Brain microvascular endothelial cell (primary cell): ENCODE results near the gene ASS1.

Source experiments
- DNase-seq: peaks from one replicate; pipeline ENCODE4 v3.0.0-alpha.2; 2020
- H3K27ac ChIP-seq: fragments of 250-450 bp; sonication (Bioruptor Pico); 2 replicates; pipeline ENCODE4 v1.5.1; 2020; ENCODE audit warnings: mild to moderate bottlenecking, moderate library complexity
- H3K27me3 ChIP-seq: fragments of 250-450 bp; sonication (Bioruptor Pico); replicated peaks from 2 replicates; pipeline ENCODE4 v1.5.1; 2020; ENCODE audit warnings: mild to moderate bottlenecking
- H3K36me3 ChIP-seq: fragments of 250-450 bp; sonication (Bioruptor Pico); replicated peaks from 2 replicates; pipeline ENCODE4 v1.5.1; 2020; ENCODE audit warnings: mild to moderate bottlenecking
- H3K4me3 ChIP-seq: 2 replicates; pipeline ENCODE4 v1.5.1; 2011; ENCODE audit warnings: low read depth, mild to moderate bottlenecking, control low read depth, low read length, moderate library complexity
- CTCF ChIP-seq: IDR thresholded peaks from 2 replicates; pipeline ENCODE4 v1.5.1; 2011; ENCODE audit warnings: low read depth, mild to moderate bottlenecking, moderate library complexity, low read length, control low read depth, inconsistent platforms; ENCODE audit errors: missing control alignments
- in situ Hi-C: cut with HindIII; loops from 2 replicates; pipeline ENCODE4 v1.10.0; 2017; ENCODE audit warnings: low sequenced_read_pairs, low pct_ligation_motif_present

The ASS1 gene

DNA sequence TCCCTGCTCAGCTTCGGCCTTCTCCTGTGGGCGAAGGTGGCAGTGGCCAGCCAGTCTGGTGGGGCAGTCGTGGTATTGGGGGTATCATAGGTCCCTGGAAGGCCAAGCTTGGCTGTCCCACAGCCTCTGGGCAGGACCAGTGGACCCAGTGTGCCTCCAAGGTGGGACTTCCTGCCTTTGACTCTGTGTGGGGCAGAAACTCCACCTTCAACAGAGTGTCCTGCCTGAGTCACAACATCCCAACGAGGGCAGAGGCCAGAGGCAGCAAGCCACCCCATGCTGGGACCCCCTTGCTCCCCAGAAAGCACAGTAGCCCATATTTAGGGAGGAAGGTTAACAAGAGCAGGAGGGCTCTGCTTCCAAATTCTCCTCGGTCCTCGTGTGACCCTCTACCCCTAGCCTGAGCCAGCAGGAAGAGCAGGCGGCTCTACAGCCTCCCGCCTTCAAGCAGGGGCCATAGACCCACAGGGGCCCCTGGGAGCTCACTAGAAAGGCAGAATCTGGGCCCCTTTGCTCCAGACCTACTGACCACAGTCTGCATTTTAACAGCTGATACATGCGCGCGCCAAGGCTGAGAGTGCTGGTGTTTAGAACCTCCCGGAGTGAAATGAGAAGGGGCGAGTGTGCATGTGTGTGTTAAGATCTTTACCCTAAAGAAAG lies 83.0 kb downstream of the ASS1 start:
- in situ Hi-C loops = no loop called here
- Histone ChIP-seq H3K27ac (no peak overlapping the region), H3K27me3 (peaks cover 35% of the 10 kb centered on the region), H3K4me3 (no peak overlapping the region), H3K36me3 (no peaks in the 10 kb centered on the region)
- no peak for DNase-seq
- no peak for TF ChIP-seq CTCF

DNA sequence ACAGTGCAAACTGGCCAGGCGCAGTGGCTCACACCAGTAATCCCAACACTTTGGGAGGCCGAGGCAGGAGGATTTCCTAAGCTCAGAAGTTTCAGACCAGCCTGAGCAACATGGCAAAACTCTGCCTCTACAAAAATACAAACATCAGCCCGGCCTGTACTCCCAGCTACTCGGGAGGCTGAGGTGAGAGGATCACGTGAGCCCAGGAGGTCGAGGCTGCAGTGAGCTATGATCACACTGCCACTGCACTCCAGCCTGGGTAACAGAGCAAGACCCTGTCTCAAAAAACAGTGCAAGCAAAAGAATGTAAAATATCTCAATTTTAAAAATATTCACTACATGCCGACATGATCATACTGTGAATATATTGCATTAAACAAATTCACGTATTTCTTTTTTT lies 83.9 kb downstream of the ASS1 start:
- no peak overlapping the region for H3K4me3 ChIP-seq
- no peak overlapping the region for H3K27ac ChIP-seq
- H3K27me3 ChIP-seq = peaks cover 35% of the 10 kb centered on the region
- no peak for DNase-seq
- no peak for TF ChIP-seq CTCF
- no peaks in the 10 kb centered on the region for H3K36me3 ChIP-seq
- in situ Hi-C loops = no loop called here

- peaks cover 25% of the 10 kb centered on the region for H3K27me3 ChIP-seq
- no peak overlapping the region for H3K4me3 ChIP-seq
- no peak for DNase-seq
- H3K36me3 ChIP-seq = no peaks in the 10 kb centered on the region
- no peak for TF ChIP-seq CTCF
- in situ Hi-C loops = no loop called here
- H3K27ac ChIP-seq = no peak overlapping the region
These were observed 86.2 kb downstream of the ASS1 start for GRCh38 chr9:130530938-130531337.

GRCh38 chr9:130531670-130532069 lies 86.9 kb downstream of the ASS1 start:
- no peak for DNase-seq
- Histone ChIP-seq H3K27ac (no peak overlapping the region), H3K4me3 (no peak overlapping the region), H3K36me3 (no peaks in the 10 kb centered on the region), H3K27me3 (peaks cover 21% of the 10 kb centered on the region)
- no peak for TF ChIP-seq CTCF
- in situ Hi-C loops = no loop called here

DNA sequence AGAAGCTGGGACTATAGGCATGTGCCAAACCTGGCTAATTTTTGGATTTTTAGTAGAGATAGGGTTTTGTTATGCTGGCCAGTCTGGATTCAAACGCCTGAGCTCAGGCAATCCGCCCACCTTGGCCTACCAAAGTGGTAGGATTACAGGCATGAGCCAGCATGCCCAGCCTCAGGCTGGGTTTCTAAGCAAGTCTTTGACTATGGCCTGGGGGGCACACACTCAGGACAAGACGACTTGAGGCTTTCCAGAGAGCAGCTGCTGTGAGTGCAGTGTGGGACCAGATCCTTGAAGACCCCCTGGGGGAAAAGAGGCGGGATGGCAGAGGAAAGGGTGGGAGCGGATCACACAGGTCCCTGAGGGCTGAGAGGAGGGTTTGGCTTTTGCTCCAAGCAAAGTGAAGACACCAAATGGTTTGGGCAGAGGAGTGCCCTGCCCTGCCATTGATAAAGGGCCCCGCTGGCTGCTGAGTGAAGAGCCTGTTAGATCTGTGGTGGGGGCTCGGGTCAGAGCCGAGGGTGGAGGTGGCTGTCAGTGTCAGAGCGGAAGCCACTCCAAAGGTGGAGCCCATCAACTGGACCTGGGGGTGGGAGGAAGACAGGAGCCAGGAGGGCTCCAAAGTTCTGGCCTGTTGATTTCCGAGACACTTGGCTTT lies 87.8 kb downstream of the ASS1 start:
- DNase-seq = no peak
- no peak for TF ChIP-seq CTCF
- no peak overlapping the region for H3K4me3 ChIP-seq
- peaks cover 13% of the 10 kb centered on the region for H3K27me3 ChIP-seq
- H3K36me3 ChIP-seq = no peaks in the 10 kb centered on the region
- H3K27ac ChIP-seq = no peak overlapping the region
- in situ Hi-C loops = no loop called here
